A549 (cell line): Measurements from ENCODE around the gene ZP1. TPM values are rescaled to one million over a fixed set of nuclear protein-coding genes. Genes with fewer than 3 reads are reported as not detected.

Experiments
- ATAC-seq, 2 experiments: fragments of 200-7000 bp in 1 of 2; fragments of >200 bp in 1 of 2; cut with Nextera tagmentation in 1 of 2; cut with Tn5 transposase in 1 of 2; 3 replicates each; pipeline versions ENCODE4 v1.8.0 to v1.9.1; 2018 to 2020; ENCODE audit warnings: mild to moderate bottlenecking in 1 of 2, moderate library complexity in 1 of 2
- CTCF ChIA-PET: fragments of 300-600 bp; sonication (Branson Sonifier 250); formaldehyde crosslinking; extraction: SDS; loops from one replicate; lab custom pipeline; 2021; ENCODE audit warnings: antibody characterized with exemption, inconsistent platforms; lab: Yijun Ruan, JAX
- POLR2A ChIA-PET: fragments of 350-600 bp; formaldehyde crosslinking; extraction: SDS; loops from one replicate; lab custom pipeline; 2021; ENCODE audit warnings: antibody characterized with exemption, inconsistent platforms; lab: Yijun Ruan, JAX
- DNase-seq, 2 experiments: peaks; one replicate each; pipeline versions ENCODE4 v3.0.0 to v3.0.0-alpha.2; 2011 to 2016; ENCODE audit warnings: low read depth in 1 of 2, low spot score in 1 of 2
- FAIRE-seq: peaks from 2 replicates; lab custom pipeline; 2011; peaks lifted over from hg19 to GRCh38; lab: Jason Lieb, UNC
- H3K27ac ChIP-seq, 2 experiments: fragments of >200 bp; sonication (Bioruptor Twin); formaldehyde crosslinking; 3 replicates each; pipeline ENCODE4 v1.5.1; 2016 to 2017
- H3K4me1 ChIP-seq: fragments of >200 bp; sonication (Bioruptor Twin); formaldehyde crosslinking; 3 replicates; pipeline ENCODE4 v1.6.1; 2016
- H3K4me2 ChIP-seq: fragments of >200 bp; sonication (Bioruptor Twin); formaldehyde crosslinking; 3 replicates; pipeline ENCODE4 v1.6.1; 2016
- H3K4me3 ChIP-seq: fragments of >200 bp; sonication (Bioruptor Twin); formaldehyde crosslinking; 3 replicates; pipeline ENCODE4 v1.5.1; 2016
- H3K9me3 ChIP-seq: fragments of >200 bp; sonication (Bioruptor Twin); formaldehyde crosslinking; 3 replicates; pipeline ENCODE4 v1.6.1; 2016
- CBX2 ChIP-seq: fragments of 200-600 bp; sonication (generic); IDR thresholded peaks from 2 replicates; pipeline ENCODE4 v1.6.1; 2016; ENCODE audit warnings: low read depth, mild to moderate bottlenecking, borderline replicate concordance
- CBX8 ChIP-seq: fragments of 200-600 bp; sonication (generic); IDR thresholded peaks from 2 replicates; pipeline ENCODE4 v1.6.1; 2016
- CHD2 ChIP-seq: fragments of 150-350 bp; IDR thresholded peaks from 2 replicates; pipeline ENCODE4 v1.6.1; 2014; ENCODE audit warnings: low read length; ENCODE audit not compliant: partially characterized antibody
- CHD4 ChIP-seq: fragments of 200-600 bp; sonication (generic); IDR thresholded peaks from 2 replicates; pipeline ENCODE4 v1.6.1; 2016; ENCODE audit warnings: antibody characterized with exemption, mild to moderate bottlenecking, borderline replicate concordance
- EHF ChIP-seq: fragments of 250-450 bp; sonication (Bioruptor Pico); IDR thresholded peaks from 2 replicates; pipeline ENCODE4 v1.5.0; 2020; ENCODE audit warnings: mild to moderate bottlenecking
- EHMT2 ChIP-seq: fragments of 200-600 bp; sonication (generic); IDR thresholded peaks from 2 replicates; pipeline ENCODE4 v1.6.1; 2016; ENCODE audit warnings: antibody characterized with exemption, low read depth, mild to moderate bottlenecking, moderate library complexity
- ESRRA ChIP-seq: fragments of 150-350 bp; IDR thresholded peaks from 2 replicates; pipeline ENCODE4 v1.6.1; 2014; ENCODE audit warnings: mild to moderate bottlenecking, low read length, borderline replicate concordance
- HEYL ChIP-seq: fragments of 250-450 bp; sonication (Bioruptor Pico); IDR thresholded peaks from 2 replicates; pipeline ENCODE4 v1.8.0; 2021; ENCODE audit warnings: mild to moderate bottlenecking, moderate library complexity
- HMGXB4 ChIP-seq: fragments of 250-450 bp; sonication (Bioruptor Pico); IDR thresholded peaks from 2 replicates; pipeline ENCODE4 v1.5.0; 2021; ENCODE audit warnings: mild to moderate bottlenecking, moderate library complexity, borderline replicate concordance
- KDM1A ChIP-seq: fragments of 200-600 bp; sonication (generic); IDR thresholded peaks from 2 replicates; pipeline ENCODE4 v1.6.1; 2016; ENCODE audit warnings: low read depth, mild to moderate bottlenecking
- MAFK ChIP-seq: fragments of 450-650 bp; IDR thresholded peaks from 2 replicates; pipeline ENCODE4 v1.6.1; 2014; ENCODE audit not compliant: partially characterized antibody
- NPAS2 ChIP-seq: fragments of 250-450 bp; sonication (Bioruptor Pico); IDR thresholded peaks from 2 replicates; pipeline ENCODE4 v1.8.0; 2022; ENCODE audit warnings: mild to moderate bottlenecking, moderate library complexity, borderline replicate concordance
- RARB ChIP-seq: fragments of 250-450 bp; sonication (Bioruptor Pico); IDR thresholded peaks from 2 replicates; pipeline ENCODE4 v1.8.0; 2021; ENCODE audit warnings: mild to moderate bottlenecking, moderate library complexity
- WGBS: methylation state at CpG from one replicate; pipeline ENCODE4 v1.1.6; 2017; ENCODE audit errors: missing lambda C conversion rate; 5-methylcytosine and 5-hydroxymethylcytosine counted together
- polyA plus RNA-seq, 4 experiments: library from polyadenylated mRNA; depleted of rRNA in 3 of 4; stranded (reverse); fragments of >200 nt; fragmentation: RNase III in 1 of 4; extraction: RNeasy Plus Mini Kit Qiagen cat#74134 plus additional on column Dnase treatment in 1 of 4; gene quantifications; 2 replicates in 3 of 4; 3 replicates in 1 of 4; pipeline ENCODE4 v1.2.3, GENCODE V29; 2011 to 2017
- TF ChIP-seq, protein P1 (sequence below): fragments of >200 bp; sonication (Bioruptor Twin); formaldehyde crosslinking; IDR thresholded peaks from 3 replicates; pipeline ENCODE4 v1.5.1; 2016
- TF ChIP-seq, protein P2 (sequence below): fragments of 200-600 bp; sonication (generic); IDR thresholded peaks from 2 replicates; pipeline ENCODE4 v1.6.1; 2016; ENCODE audit warnings: antibody characterized with exemption, mild to moderate bottlenecking, moderate library complexity

Gene ZP1
- polyA plus RNA-seq, 2 of the 4 experiments (the other 2 are of a cell fraction) = 0.06 to 0.30 TPM

- TF ChIP-seq CBX2 (no peak), CHD4 (no peak), KDM1A (no peak), RARB (CRISPR knock-in tag) (no peak), ESRRA (no peak), CHD2 (no peak), NPAS2 (CRISPR knock-in tag) (no peak), CBX8 (no peak), EHMT2 (no peak)
- TF ChIP-seq, protein P1, sequence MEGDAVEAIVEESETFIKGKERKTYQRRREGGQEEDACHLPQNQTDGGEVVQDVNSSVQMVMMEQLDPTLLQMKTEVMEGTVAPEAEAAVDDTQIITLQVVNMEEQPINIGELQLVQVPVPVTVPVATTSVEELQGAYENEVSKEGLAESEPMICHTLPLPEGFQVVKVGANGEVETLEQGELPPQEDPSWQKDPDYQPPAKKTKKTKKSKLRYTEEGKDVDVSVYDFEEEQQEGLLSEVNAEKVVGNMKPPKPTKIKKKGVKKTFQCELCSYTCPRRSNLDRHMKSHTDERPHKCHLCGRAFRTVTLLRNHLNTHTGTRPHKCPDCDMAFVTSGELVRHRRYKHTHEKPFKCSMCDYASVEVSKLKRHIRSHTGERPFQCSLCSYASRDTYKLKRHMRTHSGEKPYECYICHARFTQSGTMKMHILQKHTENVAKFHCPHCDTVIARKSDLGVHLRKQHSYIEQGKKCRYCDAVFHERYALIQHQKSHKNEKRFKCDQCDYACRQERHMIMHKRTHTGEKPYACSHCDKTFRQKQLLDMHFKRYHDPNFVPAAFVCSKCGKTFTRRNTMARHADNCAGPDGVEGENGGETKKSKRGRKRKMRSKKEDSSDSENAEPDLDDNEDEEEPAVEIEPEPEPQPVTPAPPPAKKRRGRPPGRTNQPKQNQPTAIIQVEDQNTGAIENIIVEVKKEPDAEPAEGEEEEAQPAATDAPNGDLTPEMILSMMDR = no peak
- no peak for DNase-seq
- POLR2A ChIA-PET = no interaction called here
- Histone ChIP-seq H3K4me3 (no peak overlapping the region), H3K27ac (no peak overlapping the region), H3K4me2 (no peak overlapping the region), H3K9me3 (no peaks in the 10 kb centered on the region), H3K4me1 (peaks cover 22% of the 10 kb centered on the region)
- WGBS = 81% methylated on average over 13 of the region's 13 CpGs
- FAIRE-seq = no peak
- CTCF ChIA-PET = interaction anchor here (1.1 to 12.3 kb wide), 4 partner anchors 8 to 45 kb away, joined by 4 to 79 read pairs (median 17); no protein-coding TSS in a partner anchor
- ATAC-seq = no peak
Measured at GRCh38 chr11:60874421-60875365, 7.4 kb downstream of the ZP1 start.

DNA sequence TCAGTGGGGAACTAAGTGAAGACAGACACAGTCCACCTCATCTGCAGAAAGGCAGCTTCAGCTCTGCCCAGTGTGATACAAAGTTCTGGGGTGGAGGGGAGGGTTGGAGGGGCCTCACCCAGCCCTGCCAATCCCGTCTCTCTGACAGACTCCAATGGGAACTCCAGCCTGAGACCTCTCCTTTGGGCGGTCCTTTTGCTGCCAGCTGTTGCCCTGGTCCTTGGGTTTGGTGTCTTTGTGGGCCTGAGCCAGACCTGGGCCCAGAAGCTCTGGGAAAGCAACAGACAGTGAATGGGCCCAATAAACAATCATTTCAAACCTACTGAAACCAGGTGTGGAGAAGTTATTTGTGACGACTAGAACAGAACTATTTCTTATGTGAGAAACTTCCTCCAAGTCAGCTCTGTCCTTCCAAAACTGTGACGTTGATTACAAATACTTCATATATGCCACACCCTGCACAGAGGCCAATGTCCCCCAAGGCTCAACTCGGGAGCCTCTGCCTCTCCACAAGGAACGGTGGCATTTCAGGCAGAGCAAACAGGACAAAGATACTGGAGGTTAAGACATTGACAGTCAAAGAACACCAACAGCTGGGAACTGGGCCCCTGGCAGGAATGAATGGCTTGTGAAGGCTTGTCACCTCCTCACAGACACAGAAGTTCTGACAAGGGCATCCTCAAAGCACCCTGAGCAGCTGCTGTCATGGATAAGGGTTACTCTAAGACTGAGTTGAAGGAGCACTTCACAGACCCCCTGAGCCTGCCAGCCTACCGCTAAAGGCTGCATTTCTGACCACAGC lies 8.2 kb downstream of the ZP1 start:
- DNase-seq (no peak), FAIRE-seq (no peak), ATAC-seq (no peak)
- H3K27ac ChIP-seq = no peak overlapping the region
- WGBS = 86% methylated on average over 6 of the region's 7 CpGs
- CTCF ChIA-PET = interaction anchor here (1.0 to 12.3 kb wide), 5 partner anchors 9 to 46 kb away, joined by 3 to 79 read pairs (median 10); no protein-coding TSS in a partner anchor
- no peak overlapping the region for H3K4me2 ChIP-seq
- TF ChIP-seq MAFK (no peak), CBX8 (no peak), HEYL (CRISPR knock-in tag) (no peak), EHF (CRISPR knock-in tag) (no peak), NPAS2 (CRISPR knock-in tag) (no peak), HMGXB4 (CRISPR knock-in tag) (no peak)
- TF ChIP-seq, protein P2, sequence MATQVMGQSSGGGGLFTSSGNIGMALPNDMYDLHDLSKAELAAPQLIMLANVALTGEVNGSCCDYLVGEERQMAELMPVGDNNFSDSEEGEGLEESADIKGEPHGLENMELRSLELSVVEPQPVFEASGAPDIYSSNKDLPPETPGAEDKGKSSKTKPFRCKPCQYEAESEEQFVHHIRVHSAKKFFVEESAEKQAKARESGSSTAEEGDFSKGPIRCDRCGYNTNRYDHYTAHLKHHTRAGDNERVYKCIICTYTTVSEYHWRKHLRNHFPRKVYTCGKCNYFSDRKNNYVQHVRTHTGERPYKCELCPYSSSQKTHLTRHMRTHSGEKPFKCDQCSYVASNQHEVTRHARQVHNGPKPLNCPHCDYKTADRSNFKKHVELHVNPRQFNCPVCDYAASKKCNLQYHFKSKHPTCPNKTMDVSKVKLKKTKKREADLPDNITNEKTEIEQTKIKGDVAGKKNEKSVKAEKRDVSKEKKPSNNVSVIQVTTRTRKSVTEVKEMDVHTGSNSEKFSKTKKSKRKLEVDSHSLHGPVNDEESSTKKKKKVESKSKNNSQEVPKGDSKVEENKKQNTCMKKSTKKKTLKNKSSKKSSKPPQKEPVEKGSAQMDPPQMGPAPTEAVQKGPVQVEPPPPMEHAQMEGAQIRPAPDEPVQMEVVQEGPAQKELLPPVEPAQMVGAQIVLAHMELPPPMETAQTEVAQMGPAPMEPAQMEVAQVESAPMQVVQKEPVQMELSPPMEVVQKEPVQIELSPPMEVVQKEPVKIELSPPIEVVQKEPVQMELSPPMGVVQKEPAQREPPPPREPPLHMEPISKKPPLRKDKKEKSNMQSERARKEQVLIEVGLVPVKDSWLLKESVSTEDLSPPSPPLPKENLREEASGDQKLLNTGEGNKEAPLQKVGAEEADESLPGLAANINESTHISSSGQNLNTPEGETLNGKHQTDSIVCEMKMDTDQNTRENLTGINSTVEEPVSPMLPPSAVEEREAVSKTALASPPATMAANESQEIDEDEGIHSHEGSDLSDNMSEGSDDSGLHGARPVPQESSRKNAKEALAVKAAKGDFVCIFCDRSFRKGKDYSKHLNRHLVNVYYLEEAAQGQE = no peak
- TF ChIP-seq, all 56 proteins: peak for 0
- POLR2A ChIA-PET = no interaction called here
- peaks cover 22% of the 10 kb centered on the region for H3K4me1 ChIP-seq
- H3K4me3 ChIP-seq = no peak overlapping the region
- H3K9me3 ChIP-seq = no peaks in the 10 kb centered on the region
